ENCODE data around the gene CFAP54. TPM values are rescaled to one million over a fixed set of nuclear protein-coding genes. Genes with fewer than 3 reads are reported as not detected.

Gene CFAP54
- total RNA-seq, 2 donors from 2014 or later = 0.28 TPM; not detected in 1

DNA sequence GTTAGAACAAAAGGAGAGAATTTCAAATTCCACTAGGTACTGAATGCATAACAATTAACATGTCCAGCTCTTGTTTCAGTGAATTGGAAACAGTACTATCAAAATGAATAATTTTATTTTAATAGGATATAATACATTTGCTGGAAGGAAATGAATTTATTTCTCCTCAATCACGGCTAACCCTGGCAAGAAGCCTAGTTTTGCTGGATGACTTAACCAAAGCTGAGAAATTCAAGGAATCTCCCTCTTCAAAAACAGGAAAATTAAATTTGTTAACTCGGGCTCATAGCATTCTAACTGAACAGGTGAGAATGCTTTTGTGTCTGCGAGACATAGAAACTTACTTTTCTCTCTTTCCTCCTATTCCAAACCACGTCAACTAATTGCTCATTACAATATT lies 254.2 kb downstream of the CFAP54 start:
- Histone ChIP-seq H3K27me3 (no peaks in the 10 kb centered on the region), H3K9me3 (no peaks in the 10 kb centered on the region), H3K4me3 (no peak overlapping the region), H3K27ac (no peak overlapping the region), H3K4me1 (no peaks in the 10 kb centered on the region), H3K36me3 (no peaks in the 10 kb centered on the region)
- DNase-seq (ENCODE audit: low spot score) = no peak
- TF ChIP-seq, protein P1, sequence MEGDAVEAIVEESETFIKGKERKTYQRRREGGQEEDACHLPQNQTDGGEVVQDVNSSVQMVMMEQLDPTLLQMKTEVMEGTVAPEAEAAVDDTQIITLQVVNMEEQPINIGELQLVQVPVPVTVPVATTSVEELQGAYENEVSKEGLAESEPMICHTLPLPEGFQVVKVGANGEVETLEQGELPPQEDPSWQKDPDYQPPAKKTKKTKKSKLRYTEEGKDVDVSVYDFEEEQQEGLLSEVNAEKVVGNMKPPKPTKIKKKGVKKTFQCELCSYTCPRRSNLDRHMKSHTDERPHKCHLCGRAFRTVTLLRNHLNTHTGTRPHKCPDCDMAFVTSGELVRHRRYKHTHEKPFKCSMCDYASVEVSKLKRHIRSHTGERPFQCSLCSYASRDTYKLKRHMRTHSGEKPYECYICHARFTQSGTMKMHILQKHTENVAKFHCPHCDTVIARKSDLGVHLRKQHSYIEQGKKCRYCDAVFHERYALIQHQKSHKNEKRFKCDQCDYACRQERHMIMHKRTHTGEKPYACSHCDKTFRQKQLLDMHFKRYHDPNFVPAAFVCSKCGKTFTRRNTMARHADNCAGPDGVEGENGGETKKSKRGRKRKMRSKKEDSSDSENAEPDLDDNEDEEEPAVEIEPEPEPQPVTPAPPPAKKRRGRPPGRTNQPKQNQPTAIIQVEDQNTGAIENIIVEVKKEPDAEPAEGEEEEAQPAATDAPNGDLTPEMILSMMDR (IDR thresholded peaks at IDR 0.05) = no peak

DNA sequence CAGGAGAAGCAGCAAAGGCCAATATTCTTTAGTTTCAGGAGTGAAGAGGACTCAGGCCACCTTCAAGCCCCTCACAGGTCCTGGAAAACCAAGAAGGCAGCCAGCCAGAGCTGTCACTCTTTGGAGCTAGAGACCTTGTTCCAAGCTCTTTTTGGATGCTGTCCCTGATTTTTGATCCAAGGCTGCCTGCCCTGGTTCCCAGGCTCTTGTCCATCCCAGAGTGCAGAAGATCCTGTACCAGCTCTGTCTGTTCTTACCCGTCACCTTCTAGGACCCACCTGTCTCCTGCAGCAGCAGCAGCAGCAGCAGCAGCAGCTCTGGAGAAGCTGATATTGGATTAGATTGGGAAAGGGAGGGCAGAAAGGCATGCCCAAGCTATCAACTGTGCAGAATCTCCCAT lies 260.6 kb downstream of the CFAP54 start:
- no peaks in the 10 kb centered on the region for H3K4me1 ChIP-seq
- H3K36me3 ChIP-seq = no peaks in the 10 kb centered on the region
- no peak for DNase-seq (ENCODE audit: low spot score)
- no peaks in the 10 kb centered on the region for H3K9me3 ChIP-seq
- no peak overlapping the region for H3K27ac ChIP-seq
- no peak overlapping the region for H3K4me3 ChIP-seq
- H3K27me3 ChIP-seq = no peaks in the 10 kb centered on the region
- TF ChIP-seq, protein P1 (IDR thresholded peaks at IDR 0.05) = no peak

DNA sequence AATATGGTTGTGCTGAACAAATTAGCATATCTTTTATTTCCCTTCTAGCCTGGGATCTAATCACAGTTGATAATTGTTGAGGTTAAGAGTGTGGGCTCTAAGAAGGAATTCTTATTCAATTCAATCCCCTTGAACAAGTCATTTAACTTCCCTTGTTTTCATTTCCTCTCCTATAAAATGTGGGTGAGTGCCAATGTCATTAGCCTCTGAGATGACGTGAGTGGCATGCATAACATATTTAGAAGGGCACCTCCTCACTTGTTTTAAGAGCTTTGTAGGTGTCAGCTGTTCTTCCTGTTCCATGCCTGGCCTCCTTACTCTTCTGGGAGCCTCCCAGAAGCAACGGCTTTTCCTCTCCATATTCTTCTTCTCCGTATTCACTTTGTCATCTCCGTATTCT lies 262.2 kb downstream of the CFAP54 start:
- TF ChIP-seq, protein P1 (IDR thresholded peaks at IDR 0.05) = no peak
- no peak for DNase-seq (ENCODE audit: low spot score)

GRCh38 chr12:96752211-96752610 lies 262.8 kb downstream of the CFAP54 start:
- TF ChIP-seq, protein P1 (IDR thresholded peaks at IDR 0.05) = no peak
- Histone ChIP-seq H3K4me3 (no peak overlapping the region), H3K4me1 (no peaks in the 10 kb centered on the region), H3K27ac (no peak overlapping the region), H3K36me3 (no peaks in the 10 kb centered on the region), H3K27me3 (no peaks in the 10 kb centered on the region), H3K9me3 (no peaks in the 10 kb centered on the region)
- DNase-seq (ENCODE audit: low spot score) = no peak

More for the DNA sequence above, 262.2 kb downstream of the CFAP54 start:
- Histone ChIP-seq H3K27me3 (no peaks in the 10 kb centered on the region), H3K4me1 (no peaks in the 10 kb centered on the region), H3K36me3 (no peaks in the 10 kb centered on the region), H3K4me3 (no peak overlapping the region), H3K27ac (no peak overlapping the region), H3K9me3 (no peaks in the 10 kb centered on the region)

DNA sequence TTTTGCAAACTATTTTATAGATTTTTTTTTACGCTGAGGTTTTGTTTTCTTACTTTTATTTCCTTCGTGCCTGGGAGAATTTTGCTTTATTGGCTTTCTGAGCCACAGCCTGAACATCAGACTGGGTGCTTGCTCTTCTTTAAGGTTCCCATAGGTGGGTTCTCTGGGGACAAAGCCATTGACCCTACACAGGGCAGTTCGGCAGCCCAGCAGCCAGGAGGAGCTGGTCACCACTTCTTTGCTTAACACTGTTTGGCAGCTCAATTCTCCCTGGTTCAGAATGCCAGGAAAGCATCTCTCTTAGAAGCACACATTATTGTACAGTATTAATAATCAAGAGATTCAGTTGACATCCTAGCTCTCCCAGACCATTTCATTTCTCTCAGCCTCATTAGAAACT lies 276.9 kb downstream of the CFAP54 start:
- H3K27ac ChIP-seq = no peak overlapping the region
- no peaks in the 10 kb centered on the region for H3K4me1 ChIP-seq
- no peaks in the 10 kb centered on the region for H3K9me3 ChIP-seq
- DNase-seq (ENCODE audit: low spot score) = no peak
- TF ChIP-seq, protein P1 (IDR thresholded peaks at IDR 0.05) = no peak
- H3K4me3 ChIP-seq = no peak overlapping the region
- no peaks in the 10 kb centered on the region for H3K27me3 ChIP-seq
- no peaks in the 10 kb centered on the region for H3K36me3 ChIP-seq

- no peak overlapping the region for H3K4me3 ChIP-seq
- H3K27ac ChIP-seq = no peak overlapping the region
- H3K4me1 ChIP-seq = no peaks in the 10 kb centered on the region
- H3K9me3 ChIP-seq = peaks cover 0 to 7% of the 10 kb centered on the region in 2 donors
- H3K27me3 ChIP-seq = no peaks in the 10 kb centered on the region
- DNase-seq (ENCODE audit: low spot score) = no peak
- TF ChIP-seq, protein P1 (IDR thresholded peaks at IDR 0.05) = no peak
- no peaks in the 10 kb centered on the region for H3K36me3 ChIP-seq
Measured at GRCh38 chr12:96769400-96769799, 280.0 kb downstream of the CFAP54 start.

Measured in right atrium auricular region (tissue), 2 donors.